ENCODE data around the gene LAMA5.

GRCh38 chr20:62287129-62287528 lies 80.0 kb downstream of the LAMA5 start:
- TF ChIP-seq POLR2A (IDR thresholded peaks at IDR 0.05; ENCODE audit: low read length): no peak
- TF ChIP-seq GATA1 (IDR thresholded peaks at IDR 0.05; ENCODE audit: low read depth, low read length): no peak

Data from erythroblast (primary cell).